ENCODE results near the gene ZBTB39.

DNA sequence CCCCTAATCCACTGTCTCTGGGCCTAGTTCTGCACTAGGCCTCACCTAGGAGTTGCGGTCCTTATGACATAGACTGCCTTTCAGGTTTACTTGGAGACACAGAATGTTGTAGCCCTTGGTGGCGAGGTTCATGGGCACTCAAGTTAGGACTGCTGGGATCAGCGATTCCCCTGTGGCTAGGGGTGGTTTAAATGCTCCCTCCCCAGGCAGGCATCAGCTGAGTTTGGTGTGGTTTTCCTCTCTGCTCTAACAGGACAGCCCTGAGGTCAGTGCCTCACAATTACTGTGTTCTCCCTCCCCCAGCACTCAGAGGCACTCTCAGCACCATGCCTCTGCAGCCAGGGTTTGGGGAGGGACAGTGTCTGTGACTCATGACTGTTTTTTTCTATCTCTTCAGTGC is 26.7 kb downstream of the ZBTB39 start:
- TF ChIP-seq, protein P1, sequence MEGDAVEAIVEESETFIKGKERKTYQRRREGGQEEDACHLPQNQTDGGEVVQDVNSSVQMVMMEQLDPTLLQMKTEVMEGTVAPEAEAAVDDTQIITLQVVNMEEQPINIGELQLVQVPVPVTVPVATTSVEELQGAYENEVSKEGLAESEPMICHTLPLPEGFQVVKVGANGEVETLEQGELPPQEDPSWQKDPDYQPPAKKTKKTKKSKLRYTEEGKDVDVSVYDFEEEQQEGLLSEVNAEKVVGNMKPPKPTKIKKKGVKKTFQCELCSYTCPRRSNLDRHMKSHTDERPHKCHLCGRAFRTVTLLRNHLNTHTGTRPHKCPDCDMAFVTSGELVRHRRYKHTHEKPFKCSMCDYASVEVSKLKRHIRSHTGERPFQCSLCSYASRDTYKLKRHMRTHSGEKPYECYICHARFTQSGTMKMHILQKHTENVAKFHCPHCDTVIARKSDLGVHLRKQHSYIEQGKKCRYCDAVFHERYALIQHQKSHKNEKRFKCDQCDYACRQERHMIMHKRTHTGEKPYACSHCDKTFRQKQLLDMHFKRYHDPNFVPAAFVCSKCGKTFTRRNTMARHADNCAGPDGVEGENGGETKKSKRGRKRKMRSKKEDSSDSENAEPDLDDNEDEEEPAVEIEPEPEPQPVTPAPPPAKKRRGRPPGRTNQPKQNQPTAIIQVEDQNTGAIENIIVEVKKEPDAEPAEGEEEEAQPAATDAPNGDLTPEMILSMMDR (IDR thresholded peaks at IDR 0.05; ENCODE audit: poor library complexity, severe bottlenecking) = no peak
- TF ChIP-seq TAF1 (IDR thresholded peaks at IDR 0.05; ENCODE audit: low read depth) (no peak), EZH2 (IDR thresholded peaks at IDR 0.05; ENCODE audit: borderline replicate concordance, insufficient read depth, low read length, poor library complexity, severe bottlenecking) (no peak), POLR2AphosphoS5 (IDR thresholded peaks at IDR 0.05) (no peak), EP300 (conservative IDR thresholded peaks at IDR 0.05; ENCODE audit: poor library complexity, severe bottlenecking) (no peak)
- TF ChIP-seq, protein P2, sequence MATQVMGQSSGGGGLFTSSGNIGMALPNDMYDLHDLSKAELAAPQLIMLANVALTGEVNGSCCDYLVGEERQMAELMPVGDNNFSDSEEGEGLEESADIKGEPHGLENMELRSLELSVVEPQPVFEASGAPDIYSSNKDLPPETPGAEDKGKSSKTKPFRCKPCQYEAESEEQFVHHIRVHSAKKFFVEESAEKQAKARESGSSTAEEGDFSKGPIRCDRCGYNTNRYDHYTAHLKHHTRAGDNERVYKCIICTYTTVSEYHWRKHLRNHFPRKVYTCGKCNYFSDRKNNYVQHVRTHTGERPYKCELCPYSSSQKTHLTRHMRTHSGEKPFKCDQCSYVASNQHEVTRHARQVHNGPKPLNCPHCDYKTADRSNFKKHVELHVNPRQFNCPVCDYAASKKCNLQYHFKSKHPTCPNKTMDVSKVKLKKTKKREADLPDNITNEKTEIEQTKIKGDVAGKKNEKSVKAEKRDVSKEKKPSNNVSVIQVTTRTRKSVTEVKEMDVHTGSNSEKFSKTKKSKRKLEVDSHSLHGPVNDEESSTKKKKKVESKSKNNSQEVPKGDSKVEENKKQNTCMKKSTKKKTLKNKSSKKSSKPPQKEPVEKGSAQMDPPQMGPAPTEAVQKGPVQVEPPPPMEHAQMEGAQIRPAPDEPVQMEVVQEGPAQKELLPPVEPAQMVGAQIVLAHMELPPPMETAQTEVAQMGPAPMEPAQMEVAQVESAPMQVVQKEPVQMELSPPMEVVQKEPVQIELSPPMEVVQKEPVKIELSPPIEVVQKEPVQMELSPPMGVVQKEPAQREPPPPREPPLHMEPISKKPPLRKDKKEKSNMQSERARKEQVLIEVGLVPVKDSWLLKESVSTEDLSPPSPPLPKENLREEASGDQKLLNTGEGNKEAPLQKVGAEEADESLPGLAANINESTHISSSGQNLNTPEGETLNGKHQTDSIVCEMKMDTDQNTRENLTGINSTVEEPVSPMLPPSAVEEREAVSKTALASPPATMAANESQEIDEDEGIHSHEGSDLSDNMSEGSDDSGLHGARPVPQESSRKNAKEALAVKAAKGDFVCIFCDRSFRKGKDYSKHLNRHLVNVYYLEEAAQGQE (IDR thresholded peaks at IDR 0.05; ENCODE audit: borderline replicate concordance) = no peak
